IMR-90 (cell line): Measurements from ENCODE around the gene MYO10. TPM values are rescaled to one million over a fixed set of nuclear protein-coding genes. Genes with fewer than 3 reads are reported as not detected.

Experiments
- ATAC-seq: fragments of 200-7000 bp; cut with Tn5 transposase; 2 replicates; pipeline ENCODE4 v1.9.1; 2020; ENCODE audit warnings: low read depth, mild to moderate bottlenecking, moderate library complexity
- BruUV-seq: library from RNA; stranded (reverse); fragments of 400-500 nt; replicated peaks from 2 replicates; lab custom pipeline; 2021; lab: Mats Ljungman, UMichigan
- CTCF ChIA-PET: fragments of 300-600 bp; formaldehyde crosslinking; extraction: SDS; loops from one replicate; lab custom pipeline; 2021; ENCODE audit warnings: antibody characterized with exemption; lab: Yijun Ruan, JAX
- POLR2A ChIA-PET: fragments of 300-600 bp; sonication (Branson Sonifier 250); formaldehyde crosslinking; loops from one replicate; lab custom pipeline; 2022; ENCODE audit warnings: antibody characterized with exemption; ENCODE audit not compliant: unreplicated experiment; lab: Charles Lee
- DNase-seq: peaks from one replicate; pipeline ENCODE4 v3.0.0; 2013
- H2AFZ ChIP-seq: replicated peaks from 2 replicates; pipeline ENCODE3; 2013; ENCODE audit warnings: low read length, mild to moderate bottlenecking; ENCODE audit not compliant: poor library complexity
- H2AK5ac ChIP-seq: 2 replicates; pipeline ENCODE4 v1.6.1; 2013; ENCODE audit warnings: low read depth, low read length, inconsistent platforms
- H2AK9ac ChIP-seq: replicated peaks from 2 replicates; pipeline ENCODE3; 2013; ENCODE audit warnings: mild to moderate bottlenecking, low read depth, low read length, moderate library complexity; ENCODE audit not compliant: poor library complexity
- H2BK120ac ChIP-seq: 2 replicates; pipeline ENCODE4 v1.6.1; 2013; ENCODE audit warnings: low read depth, low read length, inconsistent platforms
- H2BK15ac ChIP-seq: 3 replicates; pipeline ENCODE4 v1.6.1; 2013; ENCODE audit warnings: low read depth, low read length, inconsistent platforms
- H2BK20ac ChIP-seq: 2 replicates; pipeline ENCODE4 v1.6.1; 2013; ENCODE audit warnings: low read depth, mild to moderate bottlenecking, inconsistent platforms, low read length, moderate library complexity
- H2BK5ac ChIP-seq: 2 replicates; pipeline ENCODE4 v1.6.1; 2013; ENCODE audit warnings: mild to moderate bottlenecking, low read depth, low read length, inconsistent platforms; ENCODE audit not compliant: poor library complexity, severe bottlenecking
- H3K14ac ChIP-seq: replicated peaks from 2 replicates; pipeline ENCODE4 v1.6.1; 2013; ENCODE audit warnings: low read depth, low read length, inconsistent platforms
- H3K18ac ChIP-seq: 2 replicates; pipeline ENCODE4 v1.6.1; 2013; ENCODE audit warnings: low read depth, low read length, control low read depth
- H3K23ac ChIP-seq: 2 replicates; pipeline ENCODE4 v1.6.1; 2013; ENCODE audit warnings: low read depth, low read length, inconsistent platforms
- H3K27ac ChIP-seq: 2 replicates; pipeline ENCODE4 v1.5.1; 2013; ENCODE audit warnings: mild to moderate bottlenecking, control low read depth, low read length; ENCODE audit not compliant: insufficient read depth
- H3K27me3 ChIP-seq: 2 replicates; pipeline ENCODE4 v1.6.1; 2013; ENCODE audit warnings: low read length; ENCODE audit not compliant: control insufficient read depth, insufficient read depth
- H3K36me3 ChIP-seq: 2 replicates; pipeline ENCODE4 v1.6.1; 2013; ENCODE audit warnings: low read length, mixed read lengths; ENCODE audit not compliant: control insufficient read depth, insufficient read depth
- H3K4ac ChIP-seq: 2 replicates; pipeline ENCODE4 v1.6.1; 2013; ENCODE audit warnings: low read depth, low read length, inconsistent platforms
- H3K4me1 ChIP-seq: 2 replicates; pipeline ENCODE4 v1.6.1; 2013; ENCODE audit warnings: low read length, mixed read lengths; ENCODE audit not compliant: control insufficient read depth, insufficient read depth
- H3K4me2 ChIP-seq: 2 replicates; pipeline ENCODE4 v1.6.1; 2013; ENCODE audit warnings: low read depth, mild to moderate bottlenecking, control low read depth, low read length, moderate library complexity
- H3K4me3 ChIP-seq: 2 replicates; pipeline ENCODE4 v1.5.1; 2013; ENCODE audit warnings: low read depth, mild to moderate bottlenecking, control low read depth, low read length, moderate library complexity; ENCODE audit not compliant: insufficient read depth
- H3K56ac ChIP-seq: 2 replicates; pipeline ENCODE4 v1.6.1; 2013; ENCODE audit warnings: low read length, inconsistent platforms; ENCODE audit not compliant: insufficient read depth; ENCODE audit errors: extremely low read depth
- H3K79me1 ChIP-seq, 2 experiments: 2 replicates each; pipeline ENCODE4 v1.6.1; 2013; ENCODE audit warnings: low read length in 2 of 2, inconsistent platforms in 1 of 2, low read depth in 1 of 2
- H3K9ac ChIP-seq: 2 replicates; pipeline ENCODE4 v1.6.1; 2013; ENCODE audit warnings: low read depth, low read length, control low read depth
- H3K9me1 ChIP-seq: 2 replicates; pipeline ENCODE4 v1.6.1; 2013; ENCODE audit warnings: low read length, inconsistent platforms; ENCODE audit not compliant: insufficient read depth
- H3K9me3 ChIP-seq: 2 replicates; pipeline ENCODE4 v1.6.1; 2013; ENCODE audit warnings: low read length; ENCODE audit not compliant: control insufficient read depth, insufficient read depth
- H4K20me1 ChIP-seq: 2 replicates; pipeline ENCODE4 v1.6.1; 2013; ENCODE audit warnings: low read length, inconsistent platforms; ENCODE audit not compliant: insufficient read depth
- H4K5ac ChIP-seq: 2 replicates; pipeline ENCODE4 v1.6.1; 2013; ENCODE audit warnings: mild to moderate bottlenecking, low read depth, low read length, control low read depth
- H4K8ac ChIP-seq, 2 experiments: 2 replicates each; pipeline ENCODE4 v1.6.1; 2013; ENCODE audit warnings: low read depth in 2 of 2, low read length in 2 of 2, control low read depth in 1 of 2, inconsistent platforms in 1 of 2
- H4K91ac ChIP-seq: 2 replicates; pipeline ENCODE4 v1.6.1; 2013; ENCODE audit warnings: low read depth, low read length, inconsistent platforms; ENCODE audit not compliant: insufficient read depth
- BHLHE40 ChIP-seq: fragments of 150-350 bp; IDR thresholded peaks from 2 replicates; pipeline ENCODE4 v1.6.1; 2016; ENCODE audit warnings: mild to moderate bottlenecking, low read depth, low read length
- FOS ChIP-seq: fragments of 150-350 bp; IDR thresholded peaks from 2 replicates; pipeline ENCODE4 v1.6.1; 2016; ENCODE audit warnings: low read depth, low read length
- MAFK ChIP-seq: IDR thresholded peaks from 2 replicates; pipeline ENCODE4 v1.6.1; 2012; ENCODE audit warnings: low read depth, low read length, improper control_type of control experiment
- NFE2L2 ChIP-seq: fragments of 150-350 bp; IDR thresholded peaks from 2 replicates; pipeline ENCODE4 v1.6.1; 2016; ENCODE audit warnings: low read depth, mild to moderate bottlenecking, low read length
- POLR2A ChIP-seq: IDR thresholded peaks from 2 replicates; pipeline ENCODE4 v1.6.1; 2012; ENCODE audit warnings: mild to moderate bottlenecking, low read depth, low read length
- RAD21 ChIP-seq: IDR thresholded peaks from 2 replicates; pipeline ENCODE4 v1.6.1; 2012; ENCODE audit warnings: low read length, improper control_type of control experiment
- SMC3 ChIP-seq: fragments of 150-350 bp; IDR thresholded peaks from 2 replicates; pipeline ENCODE4 v1.6.1; 2016; ENCODE audit warnings: low read depth, mild to moderate bottlenecking, antibody characterized with exemption, low read length, moderate library complexity
- WGBS, 2 experiments: methylation state at CpG; one replicate each; pipeline versions ENCODE4 v1.1.5 to v1.1.7; 2013; ENCODE audit warnings: missing lambda C conversion rate in 2 of 2; ENCODE audit not compliant: insufficient read length in 1 of 2; ENCODE audit errors: extremely low coverage in 2 of 2; 5-methylcytosine and 5-hydroxymethylcytosine counted together
- dilution Hi-C: fragments of 300-500 bp; cut with HindIII; formaldehyde crosslinking; loops from one replicate; pipeline ENCODE4 v1.14.3; 2018; ENCODE audit warnings: low sequenced_read_pairs; ENCODE audit not compliant: unreplicated experiment
- in situ Hi-C: fragments of 300-500 bp; cut with MboI; formaldehyde crosslinking; loops from 3 replicates; pipeline ENCODE4 v1.14.3; 2019; ENCODE audit warnings: low sequenced_read_pairs, inconsistent platforms, mixed read lengths
- intact Hi-C: fragments of 100-400 bp; cut with micrococcal nuclease; formaldehyde crosslinking; loops from 2 replicates; pipeline ENCODE4 v1.10.0; 2022
- polyA plus RNA-seq, 3 experiments: library from polyadenylated mRNA; depleted of rRNA; stranded (reverse); fragments of >200 nt; gene quantifications; 2 replicates each; pipeline ENCODE4 v1.2.3, GENCODE V29; 2012; ENCODE audit warnings: low replicate concordance in 1 of 3
- total RNA-seq: library from RNA; depleted of rRNA; stranded (reverse); fragments of >200 nt; gene quantifications from 2 replicates; pipeline ENCODE4 v1.2.3, GENCODE V29; 2012
- TF ChIP-seq, protein P1 (sequence below): fragments of 150-350 bp; IDR thresholded peaks from 2 replicates; pipeline ENCODE4 v1.6.1; 2017; ENCODE audit warnings: mild to moderate bottlenecking, antibody characterized with exemption, low read length, low read depth

MYO10 gene
- total and polyA plus RNA-seq, 2 of the 4 experiments (the other 2 are of a cell fraction): 39.9 to 115 TPM

DNA sequence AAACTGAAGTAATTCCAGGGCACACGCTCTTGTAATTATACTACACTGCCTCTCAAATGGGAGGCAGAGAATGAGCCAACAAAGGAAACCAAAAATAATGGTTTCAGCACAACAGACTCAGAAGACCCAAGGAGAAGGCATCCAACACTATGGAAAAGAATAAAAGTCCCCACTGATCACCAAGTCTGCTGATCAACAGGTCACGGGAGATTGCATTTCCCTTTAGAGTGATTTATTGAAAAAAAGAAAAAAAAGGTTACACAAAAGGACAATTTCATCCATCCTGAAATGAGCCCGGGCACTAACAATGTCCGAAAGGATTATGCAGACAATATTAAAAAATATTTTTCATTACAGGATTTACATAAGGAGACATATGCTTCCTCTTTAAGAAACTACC, 28.8 kb downstream of the MYO10 start:
- dilution Hi-C loops (no loop called here), intact Hi-C loops (no loop called here), in situ Hi-C loops (no loop called here)
- Histone ChIP-seq H2AK5ac (no peak overlapping the region), H3K79me1 (peaks cover 0 to 78% of the 10 kb centered on the region in 2 experiments; a peak in 2 of 4 replicates), H2AK9ac (no peak overlapping the region), H3K4ac (no peak overlapping the region), H3K18ac (no peak overlapping the region), H2BK120ac (no peak overlapping the region), H3K27me3 (no peaks in the 10 kb centered on the region), H2BK15ac (no peak overlapping the region), H2AFZ (no peak overlapping the region), H3K56ac (no peak overlapping the region), H4K20me1 (peaks cover 100% of the 10 kb centered on the region), H3K9me1 (peaks cover 49% of the 10 kb centered on the region), H4K8ac (no peak overlapping the region), H2BK5ac (no peak overlapping the region), H4K5ac (no peak overlapping the region), H4K91ac (no peak overlapping the region), H3K4me1 (peaks cover 32% of the 10 kb centered on the region), H2BK20ac (no peak overlapping the region), H3K14ac (no peak overlapping the region), H3K9ac (no peak overlapping the region), H3K23ac (no peak overlapping the region), H3K36me3 (peaks cover 16% of the 10 kb centered on the region), H3K4me2 (no peak overlapping the region), H3K9me3 (no peaks in the 10 kb centered on the region), H3K27ac (no peak overlapping the region), H3K4me3 (no peak overlapping the region)
- no peak for ATAC-seq
- POLR2A ChIA-PET: no interaction called here
- DNase-seq: no peak
- no peak for TF ChIP-seq MAFK
- no peak for TF ChIP-seq SMC3
- TF ChIP-seq BHLHE40: no peak
- TF ChIP-seq RAD21: no peak
- TF ChIP-seq, protein P1, sequence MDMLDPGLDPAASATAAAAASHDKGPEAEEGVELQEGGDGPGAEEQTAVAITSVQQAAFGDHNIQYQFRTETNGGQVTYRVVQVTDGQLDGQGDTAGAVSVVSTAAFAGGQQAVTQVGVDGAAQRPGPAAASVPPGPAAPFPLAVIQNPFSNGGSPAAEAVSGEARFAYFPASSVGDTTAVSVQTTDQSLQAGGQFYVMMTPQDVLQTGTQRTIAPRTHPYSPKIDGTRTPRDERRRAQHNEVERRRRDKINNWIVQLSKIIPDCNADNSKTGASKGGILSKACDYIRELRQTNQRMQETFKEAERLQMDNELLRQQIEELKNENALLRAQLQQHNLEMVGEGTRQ: no peak
- no peak for TF ChIP-seq FOS
- no peak for TF ChIP-seq POLR2A
- no peak for TF ChIP-seq NFE2L2
- no CpG with 5 or more reads among the region's 4 CpGs for WGBS, 2 experiments
- BruUV-seq: no TSS peak
- CTCF ChIA-PET: no interaction called here
